Smooth muscle cell (in vitro differentiated cells): ENCODE data around the gene C20orf141. TPM values are rescaled to one million over a fixed set of nuclear protein-coding genes. Genes with fewer than 3 reads are reported as not detected.

Source experiments
- DNase-seq: peaks from one replicate; lab custom pipeline; 2025; ENCODE audit not compliant: unreplicated experiment; lab: John Stamatoyannopoulos, UW
- H2AFZ ChIP-seq: fragments of 200-600 bp; sonication (generic); 2 replicates; pipeline ENCODE4 v1.6.0; 2016; ENCODE audit warnings: antibody characterized with exemption, low read depth, mild to moderate bottlenecking
- H3F3A ChIP-seq: fragments of 200-600 bp; sonication (generic); 2 replicates; pipeline ENCODE4 v1.6.0; 2017; ENCODE audit warnings: antibody characterized with exemption, low read depth
- H3K27ac ChIP-seq: fragments of 200-600 bp; sonication (generic); 2 replicates; pipeline ENCODE4 v1.5.1; 2016; ENCODE audit warnings: low read depth, mild to moderate bottlenecking
- H3K27me3 ChIP-seq: fragments of 200-600 bp; sonication (generic); 2 replicates; pipeline ENCODE4 v1.6.1; 2016; ENCODE audit warnings: low read depth, mild to moderate bottlenecking
- H3K36me3 ChIP-seq: fragments of 200-600 bp; sonication (generic); 2 replicates; pipeline ENCODE4 v1.5.1; 2016; ENCODE audit warnings: low read depth
- H3K4me1 ChIP-seq: fragments of 200-600 bp; sonication (generic); 2 replicates; pipeline ENCODE4 v1.5.1; 2016; ENCODE audit warnings: low read depth
- H3K4me2 ChIP-seq: fragments of 200-600 bp; sonication (generic); 2 replicates; pipeline ENCODE4 v1.6.0; 2016; ENCODE audit warnings: mild to moderate bottlenecking
- H3K4me3 ChIP-seq: fragments of 200-600 bp; sonication (generic); 2 replicates; pipeline ENCODE4 v1.5.1; 2016; ENCODE audit warnings: mild to moderate bottlenecking
- H3K79me2 ChIP-seq: fragments of 200-600 bp; sonication (generic); 2 replicates; pipeline ENCODE4 v1.6.0; 2016; ENCODE audit warnings: low read depth, mild to moderate bottlenecking
- H3K9ac ChIP-seq: fragments of 200-600 bp; sonication (generic); 2 replicates; pipeline ENCODE4 v1.6.0; 2016; ENCODE audit warnings: low read depth
- H3K9me3 ChIP-seq: fragments of 200-600 bp; sonication (generic); replicated peaks from 2 replicates; pipeline ENCODE4 v1.5.1; 2016; ENCODE audit warnings: low read depth
- H4K20me1 ChIP-seq: fragments of 200-600 bp; sonication (generic); 2 replicates; pipeline ENCODE4 v1.6.0; 2016; ENCODE audit warnings: low read depth
- WGBS: methylation state at CpG from one replicate; pipeline ENCODE4 v1.1.7; 2016; ENCODE audit warnings: low lambda C conversion rate; 5-methylcytosine and 5-hydroxymethylcytosine counted together
- polyA plus RNA-seq: library from polyadenylated mRNA; unstranded; fragments of >200 nt; fragmentation: Nextera tagmentation; extraction: Ambion mirVana; gene quantifications from 2 replicates; pipeline ENCODE4 v1.2.1, GENCODE V29; 2016
- total RNA-seq: library from RNA; depleted of rRNA; stranded (reverse); fragments of >200 nt; gene quantifications from 2 replicates; pipeline ENCODE4 v1.2.3, GENCODE V29; 2014
- TF ChIP-seq, protein P1 (sequence below): fragments of 200-600 bp; sonication (generic); IDR thresholded peaks from 2 replicates; pipeline ENCODE4 v1.5.1; 2017; ENCODE audit warnings: borderline replicate concordance, mild to moderate bottlenecking, antibody characterized with exemption; ENCODE audit not compliant: insufficient read depth, poor library complexity, severe bottlenecking

Gene C20orf141
- total and polyA plus RNA-seq, 2 experiments from 2014 or later = not detected

DNA sequence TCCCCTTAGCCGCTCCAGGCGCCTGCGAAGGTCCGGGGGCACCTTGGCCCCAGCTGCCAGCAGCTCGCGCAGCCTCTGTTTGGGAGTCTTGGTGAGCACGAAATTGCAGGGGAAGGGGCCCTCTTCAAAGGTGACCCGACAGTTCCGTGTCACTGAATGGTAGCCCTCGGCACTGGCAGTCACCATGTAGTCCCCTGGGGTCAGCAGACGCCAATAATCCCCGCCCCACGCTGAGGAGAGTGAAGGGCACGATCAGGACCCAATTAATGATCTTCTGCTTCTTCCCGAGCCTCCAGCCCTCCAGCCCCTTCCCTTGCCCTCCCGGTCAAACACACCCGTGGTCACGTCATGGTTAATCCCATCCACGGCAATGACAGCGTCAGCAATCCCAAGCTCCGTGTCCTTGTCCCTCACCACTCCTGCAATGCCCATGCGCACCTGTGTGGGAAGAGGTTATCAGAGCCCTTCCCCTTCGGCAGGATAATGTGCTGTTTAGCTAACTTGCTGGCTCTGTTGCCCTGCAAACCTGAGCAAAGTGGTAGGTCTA lies 20.5 kb upstream of the C20orf141 start:
- Histone ChIP-seq H3K9me3 (no peaks in the 10 kb centered on the region), H3K79me2 (no peaks in the 10 kb centered on the region), H4K20me1 (no peaks in the 10 kb centered on the region), H3F3A (no peaks in the 10 kb centered on the region), H2AFZ (no peak overlapping the region), H3K9ac (no peak overlapping the region), H3K27ac (no peak overlapping the region), H3K4me2 (no peak overlapping the region), H3K4me3 (no peak overlapping the region), H3K27me3 (peaks cover 9% of the 10 kb centered on the region), H3K4me1 (peaks cover 1% of the 10 kb centered on the region), H3K36me3 (no peaks in the 10 kb centered on the region)
- no peak for DNase-seq
- TF ChIP-seq, protein P1, sequence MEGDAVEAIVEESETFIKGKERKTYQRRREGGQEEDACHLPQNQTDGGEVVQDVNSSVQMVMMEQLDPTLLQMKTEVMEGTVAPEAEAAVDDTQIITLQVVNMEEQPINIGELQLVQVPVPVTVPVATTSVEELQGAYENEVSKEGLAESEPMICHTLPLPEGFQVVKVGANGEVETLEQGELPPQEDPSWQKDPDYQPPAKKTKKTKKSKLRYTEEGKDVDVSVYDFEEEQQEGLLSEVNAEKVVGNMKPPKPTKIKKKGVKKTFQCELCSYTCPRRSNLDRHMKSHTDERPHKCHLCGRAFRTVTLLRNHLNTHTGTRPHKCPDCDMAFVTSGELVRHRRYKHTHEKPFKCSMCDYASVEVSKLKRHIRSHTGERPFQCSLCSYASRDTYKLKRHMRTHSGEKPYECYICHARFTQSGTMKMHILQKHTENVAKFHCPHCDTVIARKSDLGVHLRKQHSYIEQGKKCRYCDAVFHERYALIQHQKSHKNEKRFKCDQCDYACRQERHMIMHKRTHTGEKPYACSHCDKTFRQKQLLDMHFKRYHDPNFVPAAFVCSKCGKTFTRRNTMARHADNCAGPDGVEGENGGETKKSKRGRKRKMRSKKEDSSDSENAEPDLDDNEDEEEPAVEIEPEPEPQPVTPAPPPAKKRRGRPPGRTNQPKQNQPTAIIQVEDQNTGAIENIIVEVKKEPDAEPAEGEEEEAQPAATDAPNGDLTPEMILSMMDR = no peak
- WGBS = 95% methylated on average over 23 of the region's 23 CpGs

DNA sequence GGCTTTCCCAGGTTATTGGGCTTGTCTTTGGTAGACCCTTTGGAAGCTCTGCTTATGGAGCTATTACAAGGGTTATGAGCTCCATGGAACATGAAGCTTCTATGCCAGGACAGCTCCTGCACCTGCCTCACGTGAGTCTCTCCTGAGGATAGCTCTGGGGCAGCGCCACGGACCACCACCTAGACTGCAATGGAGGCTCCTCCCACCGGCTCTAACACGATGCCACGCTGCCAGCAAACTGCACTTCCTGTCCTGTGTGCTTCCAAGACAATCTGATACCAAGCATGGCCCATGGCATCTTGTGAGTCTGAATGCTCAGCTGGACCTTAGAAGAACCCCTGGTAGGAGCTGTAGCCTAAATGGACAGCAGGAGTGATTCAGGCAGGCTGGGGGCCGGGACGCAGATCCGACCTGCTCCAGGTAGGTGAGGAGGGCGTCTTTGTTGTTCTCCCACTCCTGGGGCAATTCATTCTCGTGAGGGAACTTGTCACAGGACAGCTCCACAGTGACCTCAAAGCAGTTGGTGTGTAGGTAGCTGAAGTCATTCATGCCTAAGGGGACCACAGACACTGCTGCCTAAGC lies 19.8 kb upstream of the C20orf141 start:
- 93% methylated on average over 11 of the region's 11 CpGs for WGBS
- Histone ChIP-seq H3K27ac (no peak overlapping the region), H3K4me3 (no peak overlapping the region), H3K4me2 (no peak overlapping the region), H3K4me1 (peaks cover 7% of the 10 kb centered on the region), H2AFZ (no peak overlapping the region), H3K9ac (no peak overlapping the region), H3K79me2 (no peaks in the 10 kb centered on the region), H3K27me3 (peaks cover 8% of the 10 kb centered on the region), H3F3A (no peaks in the 10 kb centered on the region), H3K36me3 (no peaks in the 10 kb centered on the region), H4K20me1 (no peaks in the 10 kb centered on the region), H3K9me3 (no peaks in the 10 kb centered on the region)
- DNase-seq = no peak
- TF ChIP-seq, protein P1 = no peak

DNA sequence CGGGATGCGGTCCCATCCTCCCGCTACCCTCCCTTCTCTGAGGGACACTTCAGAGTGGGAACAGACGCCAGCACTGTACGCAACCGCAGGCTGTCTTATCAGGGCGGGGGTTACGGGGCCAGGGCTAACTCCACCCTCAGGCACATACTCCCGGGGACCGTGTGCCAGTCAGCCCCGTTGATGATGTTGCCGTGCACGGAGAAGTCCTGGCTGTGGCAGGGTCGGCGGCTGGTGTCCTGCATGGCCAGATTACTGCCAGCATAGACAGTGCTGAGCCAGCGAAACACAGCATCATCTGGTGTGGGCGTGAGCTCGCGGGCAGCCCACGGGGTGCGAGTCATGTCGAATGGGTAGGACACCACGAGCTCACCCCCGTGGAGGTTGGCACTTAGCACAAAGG lies 19.3 kb upstream of the C20orf141 start:
- Histone ChIP-seq H4K20me1 (no peaks in the 10 kb centered on the region), H3F3A (no peaks in the 10 kb centered on the region), H3K9me3 (no peaks in the 10 kb centered on the region), H3K79me2 (no peaks in the 10 kb centered on the region), H3K27ac (no peak overlapping the region), H3K4me3 (no peak overlapping the region), H2AFZ (no peak overlapping the region), H3K4me1 (peaks cover 7% of the 10 kb centered on the region), H3K36me3 (no peaks in the 10 kb centered on the region), H3K27me3 (peaks cover 8% of the 10 kb centered on the region), H3K4me2 (no peak overlapping the region), H3K9ac (no peak overlapping the region)
- WGBS = 95% methylated on average over 24 of the region's 24 CpGs
- TF ChIP-seq, protein P1 = no peak
- no peak for DNase-seq
